COR-L47 (cell line): ENCODE results near the gene DDX20.

ENCODE experiments used
- DNase-seq: peaks from one replicate; lab custom pipeline; 2025; lab: John Stamatoyannopoulos, UW

The DDX20 gene

GRCh38 chr1:111755331-111756123 lies at the start of gene DDX20:
DDX20 (plus strand) TSS chr1:111755901; CDS start chr1:111755925, 24 bp downstream.
- DNase-seq: peak; percentile 95

- no peak for DNase-seq
These were observed 48.8 kb upstream of the DDX20 start for GRCh38 chr1:111706921-111707320.

- no peak for DNase-seq
These were observed 47.8 kb upstream of the DDX20 start for GRCh38 chr1:111707906-111708305.

GRCh38 chr1:111709986-111710385 lies 45.7 kb upstream of the DDX20 start:
- no peak for DNase-seq

GRCh38 chr1:111716333-111716732 lies 39.4 kb upstream of the DDX20 start:
- DNase-seq: no peak

- no peak for DNase-seq
These were observed 38.3 kb upstream of the DDX20 start for GRCh38 chr1:111717450-111717849.

- DNase-seq: no peak
These were observed 36.6 kb upstream of the DDX20 start for GRCh38 chr1:111719135-111719534.

- DNase-seq: no peak
These were observed 36.0 kb upstream of the DDX20 start for GRCh38 chr1:111719674-111720132.

GRCh38 chr1:111720274-111720976 lies 35.3 kb upstream of the DDX20 start:
- DNase-seq: no peak

GRCh38 chr1:111720977-111721786 lies 34.5 kb upstream of the DDX20 start:
- no peak for DNase-seq

- no peak for DNase-seq
These were observed 32.5 kb upstream of the DDX20 start for GRCh38 chr1:111723091-111723806.

GRCh38 chr1:111723871-111724270 lies 31.8 kb upstream of the DDX20 start:
- DNase-seq: no peak

GRCh38 chr1:111725192-111725591 lies 30.5 kb upstream of the DDX20 start:
- no peak for DNase-seq

GRCh38 chr1:111727056-111727455 lies 28.6 kb upstream of the DDX20 start:
- no peak for DNase-seq

GRCh38 chr1:111729271-111729921 lies 26.3 kb upstream of the DDX20 start:
- DNase-seq: no peak

- no peak for DNase-seq
These were observed 25.6 kb upstream of the DDX20 start for GRCh38 chr1:111729946-111730681.

- DNase-seq: no peak
These were observed 25.0 kb upstream of the DDX20 start for GRCh38 chr1:111730706-111731105.

GRCh38 chr1:111731956-111732355 lies 23.7 kb upstream of the DDX20 start:
- DNase-seq: no peak

- DNase-seq: no peak
These were observed 23.0 kb upstream of the DDX20 start for GRCh38 chr1:111732718-111733117.

- DNase-seq: no peak
These were observed 22.3 kb upstream of the DDX20 start for GRCh38 chr1:111733183-111733991.
